Loucy (cell line): Measurements from ENCODE around the gene TET3.

ENCODE experiments used
- CTCF ChIP-seq: fragments of 200-600 bp; sonication (generic); conservative IDR thresholded peaks from 2 replicates; pipeline ENCODE4 v1.5.1; 2014; ENCODE audit warnings: mild to moderate bottlenecking, antibody characterized with exemption, low read length
- EZH2phosphoT487 ChIP-seq: fragments of 200-600 bp; IDR thresholded peaks from 2 replicates; pipeline ENCODE4 v1.6.1; 2018; ENCODE audit warnings: antibody characterized with exemption, mild to moderate bottlenecking, moderate library complexity, borderline replicate concordance

DNA sequence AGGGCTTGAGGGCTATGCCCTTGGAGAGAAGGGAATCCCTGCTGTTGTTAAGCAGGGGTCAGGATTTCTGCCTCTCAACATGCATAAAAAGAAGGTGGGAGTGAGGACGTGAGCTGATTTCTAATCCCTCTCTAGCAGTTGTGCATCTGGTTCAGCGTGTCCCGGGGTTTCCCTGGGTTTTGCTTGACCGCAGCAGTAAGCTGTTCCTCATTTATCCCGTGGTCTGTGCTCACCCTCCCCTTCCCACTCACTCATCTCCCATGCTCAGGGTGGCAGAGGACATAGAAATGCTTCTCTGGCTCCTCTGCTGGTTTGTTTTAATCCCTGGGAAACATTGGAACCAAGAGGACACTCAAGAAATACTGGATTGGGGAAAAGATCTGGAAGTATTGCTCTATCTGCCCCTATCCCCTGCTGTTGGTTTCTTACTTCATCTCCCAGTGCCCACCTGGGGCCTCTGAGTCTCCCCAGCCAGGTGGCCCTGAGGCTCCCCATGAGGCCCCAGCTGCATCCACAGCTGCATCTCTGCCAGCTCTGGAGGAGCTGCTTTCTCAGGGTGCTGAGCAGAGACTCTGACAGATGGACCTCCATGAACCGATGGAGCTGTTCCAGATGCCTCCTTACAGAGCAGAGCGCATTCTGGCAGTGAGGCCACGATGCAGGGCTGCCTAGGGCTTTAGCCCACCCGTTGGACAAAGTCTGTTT is 36.1 kb downstream of the TET3 start:
- no peak for TF ChIP-seq CTCF
- no peak for TF ChIP-seq EZH2phosphoT487
